SKM-1 (cell line): ENCODE results near the gene CPEB3.

Experiments
- DNase-seq: peaks from one replicate; lab custom pipeline; 2025; ENCODE audit not compliant: unreplicated experiment; lab: John Stamatoyannopoulos, UW

Gene CPEB3

DNA sequence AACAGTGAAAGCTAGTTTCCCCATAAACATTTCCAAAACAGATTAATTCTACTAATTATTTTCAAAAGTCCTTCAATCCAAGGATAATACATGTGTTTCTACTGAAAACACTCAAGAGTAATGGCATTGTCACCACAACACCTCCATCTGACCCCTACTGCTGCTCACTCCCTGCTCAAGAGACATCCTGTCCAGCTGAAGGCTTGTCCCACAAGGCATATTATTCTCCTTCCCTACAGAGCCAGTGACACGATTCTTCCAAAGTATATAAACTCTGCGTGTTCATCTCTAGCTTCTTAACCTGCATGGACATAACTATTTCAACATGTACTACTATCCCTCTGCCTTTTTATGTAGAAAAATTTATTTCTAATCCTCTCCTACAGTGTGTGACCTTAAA, 182.1 kb downstream of the CPEB3 start:
- no peak for DNase-seq

DNA sequence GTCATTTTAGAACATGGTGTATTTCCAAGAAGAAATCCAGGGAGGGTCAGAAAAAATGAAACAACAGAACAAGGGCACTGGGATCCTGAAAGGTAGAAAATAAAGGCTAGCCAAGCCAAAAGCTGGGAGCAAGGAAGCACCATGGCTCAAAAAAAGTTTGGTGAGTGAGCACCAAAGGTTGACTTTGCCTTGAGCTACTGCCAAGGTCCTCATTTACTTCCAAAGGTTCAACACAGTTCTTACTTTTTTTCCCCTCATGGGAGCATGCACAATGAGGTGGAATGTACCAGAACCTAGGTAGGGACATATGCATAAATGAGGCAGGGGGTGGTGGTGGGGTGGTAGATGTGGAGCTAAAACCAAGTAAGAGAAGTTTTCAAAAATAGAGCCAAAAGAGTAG, 182.8 kb downstream of the CPEB3 start:
- DNase-seq: no peak

GRCh38 chr10:92103376-92104090, 187.3 kb downstream of the CPEB3 start:
- DNase-seq: no peak

GRCh38 chr10:92102601-92103213, 188.2 kb downstream of the CPEB3 start:
- DNase-seq: no peak

DNA sequence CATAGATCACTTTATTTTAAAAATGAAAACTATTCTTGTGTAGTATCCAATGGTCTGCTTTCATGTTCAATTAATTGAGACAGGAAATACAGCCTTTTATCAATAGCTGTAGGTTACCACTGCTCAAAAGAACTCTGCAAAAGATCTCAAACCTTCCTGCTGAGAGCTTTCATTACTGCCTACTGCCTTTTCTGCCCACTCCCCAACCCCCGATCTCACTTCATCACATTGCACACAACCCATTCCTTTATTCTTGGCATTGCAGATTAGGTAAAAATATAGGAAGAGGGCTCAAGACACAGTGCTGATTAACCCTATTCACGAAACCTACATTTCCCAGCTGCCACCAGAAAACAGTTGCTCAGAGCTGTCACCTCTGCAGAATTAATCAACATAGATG, 195.9 kb downstream of the CPEB3 start:
- no peak for DNase-seq

- no peak for DNase-seq
Measured at GRCh38 chr10:92091965-92092364, 198.9 kb downstream of the CPEB3 start.

DNA sequence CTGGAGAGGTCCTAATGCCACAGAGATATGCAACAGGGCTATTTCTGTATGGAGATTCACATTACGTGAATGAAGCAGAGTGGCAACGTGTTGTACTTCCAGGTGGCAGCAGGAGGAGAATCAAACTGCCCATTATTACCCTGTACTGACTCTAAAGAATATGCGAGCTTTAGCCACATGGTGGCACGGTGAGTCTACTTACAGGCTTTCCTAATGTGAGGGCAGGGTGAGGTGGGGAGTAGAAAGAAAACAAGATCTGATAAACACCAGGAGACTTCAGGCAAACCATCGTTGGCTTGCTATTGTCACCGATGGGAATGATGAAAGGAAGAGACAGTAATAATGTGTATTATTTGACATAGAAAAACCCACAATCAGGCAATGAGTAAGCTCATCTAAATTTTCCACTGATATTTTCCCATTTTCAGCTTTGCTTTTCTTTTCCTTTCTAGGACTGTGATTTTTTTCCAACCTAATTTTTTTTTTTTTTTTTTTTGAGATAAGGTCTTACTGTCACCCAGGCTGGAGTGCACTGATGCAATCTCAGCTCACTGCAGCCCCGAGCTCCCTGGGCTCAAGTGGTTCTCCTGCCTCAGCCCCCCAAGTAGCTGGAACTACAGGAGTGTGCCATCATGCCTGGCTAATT, 203.0 kb downstream of the CPEB3 start:
- DNase-seq: peak; percentile 58

DNA sequence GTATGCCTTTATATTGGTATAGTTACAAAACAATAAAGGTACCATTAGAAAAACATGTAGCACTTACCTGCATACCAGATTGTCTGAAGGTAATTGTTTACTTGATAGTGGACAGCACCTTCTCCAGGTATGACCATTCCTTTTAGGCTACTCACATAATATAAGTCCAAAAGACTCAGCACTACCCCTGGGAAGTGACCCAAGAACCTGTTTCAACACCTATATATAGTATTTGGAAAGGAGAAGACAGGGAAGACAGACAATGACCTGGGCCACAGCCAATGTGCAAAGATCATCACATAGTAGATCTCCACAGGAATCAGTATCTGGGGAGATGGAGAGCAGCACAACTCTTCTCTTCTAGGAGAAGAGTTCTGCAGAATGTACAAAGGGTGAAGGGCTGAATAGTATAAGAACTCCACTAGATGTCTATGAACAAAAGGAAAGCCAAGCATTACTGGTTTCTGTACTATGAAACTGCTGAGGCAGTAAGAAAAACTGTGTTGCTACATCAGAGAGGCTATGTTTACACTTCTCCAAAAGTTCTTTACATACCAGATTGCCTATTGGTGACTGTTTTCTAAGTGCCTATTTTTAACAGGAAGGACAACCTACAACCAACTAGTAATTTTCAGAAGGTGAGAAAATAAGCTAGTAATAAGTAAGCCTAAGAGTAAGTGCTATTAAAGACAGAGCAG, 208.1 kb downstream of the CPEB3 start:
- DNase-seq: peak; percentile 18

DNA sequence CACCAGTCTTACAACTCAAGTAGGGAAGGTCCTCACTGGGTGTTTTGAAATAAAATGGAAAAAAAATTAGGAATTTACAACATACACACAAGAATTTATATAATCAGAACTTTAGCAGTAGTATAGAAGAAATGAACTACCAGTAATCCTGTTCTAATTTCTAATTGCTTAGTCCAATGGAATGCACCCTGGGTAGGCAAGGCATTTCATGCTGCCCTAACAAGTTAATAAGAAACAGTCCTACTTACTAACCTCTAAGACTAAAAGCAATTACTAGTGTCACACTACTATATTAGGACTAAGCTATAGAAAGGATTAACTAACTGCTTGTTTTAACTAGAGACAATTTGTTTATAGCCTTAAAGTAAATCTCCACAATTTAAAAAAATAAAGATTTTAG, 209.2 kb downstream of the CPEB3 start:
- DNase-seq: no peak

- no peak for DNase-seq
Measured at GRCh38 chr10:92080244-92080643, 210.6 kb downstream of the CPEB3 start.

DNA sequence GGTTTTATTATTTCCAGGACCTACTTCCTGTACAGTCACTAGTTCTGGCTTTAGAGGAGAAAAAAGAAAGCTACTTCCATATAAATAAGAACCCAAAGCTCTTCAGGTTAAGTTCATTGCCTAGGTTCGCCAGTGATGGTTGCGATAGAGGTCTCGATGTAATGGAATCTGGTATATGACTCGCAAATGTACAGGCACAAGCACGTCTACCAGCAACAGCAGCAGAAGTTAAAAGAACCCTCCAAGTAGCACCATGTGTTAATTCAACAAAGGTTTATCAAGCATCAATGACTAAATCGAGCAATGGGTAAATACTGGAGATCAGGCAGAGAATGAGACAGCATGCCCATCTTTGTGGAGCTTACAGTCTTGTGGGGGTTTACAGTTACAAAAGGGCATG, 211.9 kb downstream of the CPEB3 start:
- DNase-seq: no peak

GRCh38 chr10:92076722-92077121, 214.2 kb downstream of the CPEB3 start:
- no peak for DNase-seq

DNA sequence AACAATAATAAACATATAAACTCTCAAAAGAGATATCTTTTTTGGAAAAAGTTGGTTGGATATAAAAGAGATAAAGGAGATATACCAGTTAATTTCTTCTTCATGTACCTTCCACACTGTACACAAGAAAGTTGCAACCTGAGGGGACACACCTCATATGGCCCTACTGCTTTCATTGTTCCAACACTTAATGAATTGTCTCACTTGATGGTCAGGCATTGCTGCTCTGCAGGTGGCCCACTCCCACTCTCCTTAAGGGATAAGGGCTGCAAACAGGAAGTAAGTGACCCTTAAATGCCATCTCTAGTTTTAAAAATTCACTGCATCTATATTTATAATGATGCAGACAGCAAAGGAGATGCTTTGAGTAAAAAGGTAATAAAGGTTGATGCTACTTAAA, 215.0 kb downstream of the CPEB3 start:
- no peak for DNase-seq

GRCh38 chr10:92074126-92074887, 216.6 kb downstream of the CPEB3 start:
- DNase-seq: no peak

GRCh38 chr10:92068900-92069299, 222.0 kb downstream of the CPEB3 start:
- DNase-seq: no peak

- DNase-seq: no peak
Measured at GRCh38 chr10:92066386-92066785, 224.5 kb downstream of the CPEB3 start.

DNA sequence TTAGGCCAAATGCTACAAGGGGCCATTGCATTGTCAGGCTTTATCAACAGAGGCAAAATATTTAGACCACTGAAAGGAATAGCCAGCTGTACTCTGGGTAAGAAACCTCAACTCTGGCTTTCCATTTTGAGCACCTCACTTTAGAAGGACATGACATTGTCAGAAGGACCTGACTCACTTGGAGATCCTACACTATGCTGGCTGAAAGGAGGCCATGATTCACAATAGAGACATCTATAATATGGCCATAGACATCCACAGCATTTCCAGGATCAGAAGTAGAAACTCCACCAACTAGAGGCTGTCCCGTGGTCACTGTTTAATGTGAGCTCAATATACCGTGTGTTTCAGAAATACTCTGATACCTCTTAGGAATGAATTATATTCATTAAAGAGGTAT, 226.4 kb downstream of the CPEB3 start:
- no peak for DNase-seq

GRCh38 chr10:92062273-92062672, 228.6 kb downstream of the CPEB3 start:
- no peak for DNase-seq

GRCh38 chr10:92054807-92055206, 236.1 kb downstream of the CPEB3 start:
- DNase-seq: no peak

GRCh38 chr10:92052741-92053140, 238.1 kb downstream of the CPEB3 start:
- no peak for DNase-seq

DNA sequence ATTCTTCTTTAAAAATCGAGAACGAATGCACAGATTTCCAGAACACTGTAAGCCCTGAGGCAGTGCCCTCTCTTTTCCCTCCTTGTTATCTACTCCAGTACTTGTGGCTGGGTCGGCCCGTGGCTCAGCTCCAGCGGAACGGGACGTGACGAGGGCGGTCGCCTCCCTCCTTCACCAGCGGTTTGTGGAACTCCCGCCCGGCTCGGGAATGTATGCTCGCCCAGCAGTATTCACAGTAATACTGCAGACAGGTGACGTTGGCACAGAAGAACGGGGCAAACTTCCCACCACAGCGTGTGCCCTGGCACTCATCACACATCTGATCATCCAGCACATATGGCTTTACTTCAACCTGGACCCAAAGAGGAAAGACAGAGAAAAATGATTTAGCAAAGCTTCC, 238.8 kb downstream of the CPEB3 start:
- DNase-seq: no peak
